HG02678 (cell line): ENCODE measurements around the gene TPH1.
"Not testable (repeated sequence)": the region's sequence is repeated elsewhere in the genome, so short reads cannot be mapped to it uniquely, and the experiment has no call there.

Experiments used
- ATAC-seq: cut with Tn5 transposase; IDR thresholded peaks from one replicate; pipeline ENCODE4 v1.9.1; 2021; ENCODE audit warnings: mild to moderate bottlenecking, moderate library complexity; ENCODE audit not compliant: unreplicated experiment

The TPH1 gene

GRCh38 chr11:18027475-18027874 lies 18.6 kb downstream of the TPH1 start:
- ATAC-seq: no peak

- ATAC-seq: no peak
Measured at GRCh38 chr11:18022419-18022818, 23.6 kb downstream of the TPH1 start.

- ATAC-seq: no peak
Measured at GRCh38 chr11:18019650-18020049, 26.4 kb downstream of the TPH1 start.

GRCh38 chr11:18016789-18017188 lies 29.3 kb downstream of the TPH1 start:
- ATAC-seq: no peak

- no peak for ATAC-seq
Measured at GRCh38 chr11:18014876-18015275, 31.2 kb downstream of the TPH1 start.

- no peak for ATAC-seq
Measured at GRCh38 chr11:18013790-18014507, 32.1 kb downstream of the TPH1 start.

GRCh38 chr11:18012906-18013781 lies 32.9 kb downstream of the TPH1 start, which contains the start of gene SERGEF:
SERGEF (minus strand) TSS chr11:18013047; CDS start chr11:18013010, 37 bp downstream.
- ATAC-seq: peak; percentile 94

- peak; percentile 1 for ATAC-seq
Measured at GRCh38 chr11:18012122-18012905, 33.8 kb downstream of the TPH1 start.

GRCh38 chr11:18011633-18012032 lies 34.4 kb downstream of the TPH1 start:
- no peak for ATAC-seq

- ATAC-seq: no peak
Measured at GRCh38 chr11:18010977-18011586, 35.0 kb downstream of the TPH1 start.

- ATAC-seq: no peak
Measured at GRCh38 chr11:18010121-18010670, 35.9 kb downstream of the TPH1 start.

GRCh38 chr11:18005376-18006129 lies 40.5 kb downstream of the TPH1 start:
- no peak for ATAC-seq

GRCh38 chr11:18001191-18001590 lies 44.9 kb downstream of the TPH1 start:
- no peak for ATAC-seq

GRCh38 chr11:18000760-18001159 lies 45.3 kb downstream of the TPH1 start:
- ATAC-seq: peak; percentile 84

- not testable (repeated sequence) for ATAC-seq
Measured at GRCh38 chr11:18000128-18000527, 45.9 kb downstream of the TPH1 start.
